Liver (tissue), 9 donors: Measurements from ENCODE around the gene FSTL1. TPM values are rescaled to one million over a fixed set of nuclear protein-coding genes. Genes with fewer than 3 reads are reported as not detected.

Source experiments
- DNase-seq: peaks from one replicate; pipeline ENCODE4 v3.0.0-alpha.2; 2017; ENCODE audit warnings: low spot score
- H3K27ac ChIP-seq, 2 donors: one replicate each; pipeline ENCODE4 v1.7.0; 2013; ENCODE audit warnings: inconsistent platforms in 2 of 2, low read length in 2 of 2, control low read depth in 1 of 2, low read depth in 1 of 2, mild to moderate bottlenecking in 1 of 2
- H3K27me3 ChIP-seq, 4 donors: one replicate each; pipeline versions ENCODE4 v1.6.1 to v1.7.0; 2013; ENCODE audit warnings: low read length in 3 of 4, inconsistent platforms in 1 of 4, mild to moderate bottlenecking in 1 of 4, moderate library complexity in 1 of 4; ENCODE audit not compliant: control insufficient read depth in 4 of 4, insufficient read depth in 4 of 4
- H3K36me3 ChIP-seq, 4 donors: one replicate each; pipeline versions ENCODE4 v1.6.1 to v1.7.0; 2013; ENCODE audit warnings: low read length in 3 of 4, mild to moderate bottlenecking in 3 of 4, low read depth in 1 of 4, moderate library complexity in 1 of 4; ENCODE audit not compliant: control insufficient read depth in 4 of 4, insufficient read depth in 3 of 4
- H3K4me1 ChIP-seq, 4 donors: one replicate each; pipeline versions ENCODE4 v1.6.1 to v1.7.0; 2013; ENCODE audit warnings: low read length in 3 of 4, mild to moderate bottlenecking in 3 of 4, moderate library complexity in 1 of 4; ENCODE audit not compliant: control insufficient read depth in 4 of 4, insufficient read depth in 4 of 4
- H3K4me3 ChIP-seq, 3 donors: one replicate each; pipeline versions ENCODE4 v1.6.1 to v1.7.0; 2013; ENCODE audit warnings: low read length in 3 of 3, control low read depth in 1 of 3, low read depth in 1 of 3, mild to moderate bottlenecking in 1 of 3
- H3K9ac ChIP-seq, 2 donors: one replicate each; pipeline ENCODE4 v1.7.0; 2013; ENCODE audit warnings: low read length in 2 of 2, mild to moderate bottlenecking in 2 of 2, moderate library complexity in 2 of 2, control low read depth in 1 of 2, low read depth in 1 of 2
- H3K9me3 ChIP-seq, 4 donors: one replicate each; pipeline versions ENCODE4 v1.6.1 to v1.7.0; 2013; ENCODE audit warnings: low read length in 3 of 4; ENCODE audit not compliant: control insufficient read depth in 4 of 4
- ATF3 ChIP-seq: IDR thresholded peaks from 2 replicates; pipeline ENCODE4 v1.6.1; 2016; ENCODE audit warnings: antibody characterized with exemption
- CTCF ChIP-seq: fragments of 150-350 bp; IDR thresholded peaks from 2 replicates; pipeline ENCODE4 v1.5.1; 2017; ENCODE audit warnings: improper control_type of control experiment, low read depth, low read length; ENCODE audit not compliant: missing input control
- EGR1 ChIP-seq, 2 donors: IDR thresholded peaks; 2 replicates each; pipeline ENCODE4 v1.6.1; 2016 to 2018; ENCODE audit warnings: antibody characterized with exemption in 2 of 2, low read depth in 2 of 2
- FOXA1 ChIP-seq: IDR thresholded peaks from 2 replicates; pipeline ENCODE4 v1.6.1; 2016; ENCODE audit warnings: antibody characterized with exemption
- HNF4A ChIP-seq, 2 donors: conservative IDR thresholded peaks; 2 replicates each; pipeline ENCODE4 v1.6.1; 2016; ENCODE audit warnings: antibody characterized with exemption in 2 of 2, mild to moderate bottlenecking in 2 of 2
- HNF4G ChIP-seq: IDR thresholded peaks from 2 replicates; pipeline ENCODE4 v1.6.1; 2016; ENCODE audit warnings: antibody characterized with exemption
- NR2F2 ChIP-seq: IDR thresholded peaks from 2 replicates; pipeline ENCODE4 v1.6.1; 2016; ENCODE audit warnings: antibody characterized with exemption
- RAD21 ChIP-seq, 2 donors: IDR thresholded peaks; 2 replicates each; pipeline ENCODE4 v1.6.1; 2016; ENCODE audit warnings: antibody characterized with exemption in 2 of 2, mild to moderate bottlenecking in 2 of 2
- REST ChIP-seq: IDR thresholded peaks from 2 replicates; pipeline ENCODE4 v1.6.1; 2016; ENCODE audit warnings: antibody characterized with exemption, mild to moderate bottlenecking
- RXRA ChIP-seq, 2 donors: IDR thresholded peaks; 2 replicates each; pipeline ENCODE4 v1.6.1; 2017 to 2018; ENCODE audit warnings: antibody characterized with exemption in 2 of 2, mild to moderate bottlenecking in 1 of 2
- SP1 ChIP-seq: IDR thresholded peaks from 2 replicates; pipeline ENCODE4 v1.6.1; 2018; ENCODE audit warnings: antibody characterized with exemption, mild to moderate bottlenecking
- TAF1 ChIP-seq: conservative IDR thresholded peaks from 2 replicates; pipeline ENCODE4 v1.6.1; 2016; ENCODE audit warnings: antibody characterized with exemption, mild to moderate bottlenecking
- YY1 ChIP-seq: IDR thresholded peaks from 2 replicates; pipeline ENCODE4 v1.6.1; 2016; ENCODE audit warnings: antibody characterized with exemption, mild to moderate bottlenecking
- ZBTB33 ChIP-seq: IDR thresholded peaks from 2 replicates; pipeline ENCODE4 v1.6.1; 2016; ENCODE audit warnings: antibody characterized with exemption
- WGBS: extraction: QIAGEN DNeasy Blood & Tissue Kit; methylation state at CpG from one replicate; pipeline ENCODE4 v1.1.7; 2013; 5-methylcytosine and 5-hydroxymethylcytosine counted together
- polyA plus RNA-seq, 2 donors: library from polyadenylated mRNA; stranded (reverse) in 1 of 2; unstranded in 1 of 2; fragments of 200-250 nt in 1 of 2; fragments of >200 nt in 1 of 2; fragmentation: Nextera tagmentation in 1 of 2; extraction: Ambion mirVana in 1 of 2; gene quantifications; one replicate each; pipeline versions ENCODE4 v1.2.1 to v1.2.3, GENCODE V29; 2013 to 2015
- total RNA-seq, 2 donors: library from RNA; depleted of rRNA; stranded (reverse); fragments of >200 nt; gene quantifications; one replicate each; pipeline ENCODE4 v1.2.3, GENCODE V29; 2014
- TF ChIP-seq, protein P1 (sequence below): IDR thresholded peaks from 2 replicates; pipeline ENCODE4 v1.6.1; 2016; ENCODE audit warnings: antibody characterized with exemption
- donor health status: healthy.
- donor health status: healthy.
- donor health status: healthy.
- donor health status: healthy.
- donor health status: healthy.

FSTL1 gene
- total and polyA plus RNA-seq, 4 donors = 9.6 to 67.5 (median 24.6) TPM

DNA sequence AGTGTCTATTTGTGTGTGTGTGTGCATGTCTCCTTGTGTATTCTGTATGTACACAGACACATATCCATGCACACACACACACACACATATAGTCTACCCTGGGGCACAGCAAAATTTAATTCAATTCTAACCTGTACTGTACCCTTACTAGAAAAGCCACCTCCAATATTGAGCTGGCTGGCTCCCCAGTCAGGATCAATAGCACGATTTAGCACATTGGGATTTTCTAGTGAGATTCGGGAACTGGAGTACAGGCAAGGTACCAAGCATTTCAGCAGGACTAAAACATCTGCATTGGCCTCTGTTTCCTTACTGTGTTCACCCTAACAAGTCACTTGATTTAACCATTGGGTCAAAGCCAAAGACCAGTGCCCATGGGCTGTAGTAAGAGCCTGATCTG, 13.2 kb downstream of the FSTL1 start:
- H3K4me3 ChIP-seq = no peak overlapping the region
- no peaks in the 10 kb centered on the region for H3K9me3 ChIP-seq
- 31% methylated on average over 2 of the region's 2 CpGs for WGBS
- no peak overlapping the region for H3K27ac ChIP-seq
- no peaks in the 10 kb centered on the region for H3K27me3 ChIP-seq
- no peak for DNase-seq
- no peak overlapping the region for H3K9ac ChIP-seq
- H3K36me3 ChIP-seq = no peaks in the 10 kb centered on the region
- no peak for TF ChIP-seq RAD21 (IDR thresholded peaks at IDR 0.05)
- TF ChIP-seq ZBTB33 = no peak
- no peak for TF ChIP-seq FOXA1
- TF ChIP-seq CTCF = no peak
- TF ChIP-seq, protein P1, sequence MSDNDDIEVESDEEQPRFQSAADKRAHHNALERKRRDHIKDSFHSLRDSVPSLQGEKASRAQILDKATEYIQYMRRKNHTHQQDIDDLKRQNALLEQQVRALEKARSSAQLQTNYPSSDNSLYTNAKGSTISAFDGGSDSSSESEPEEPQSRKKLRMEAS = no peak
- TF ChIP-seq EGR1 (IDR thresholded peaks at IDR 0.05; ENCODE audit: low read depth in 2 of 2) = no peak
- no peak for TF ChIP-seq TAF1
- TF ChIP-seq RXRA (IDR thresholded peaks at IDR 0.05) = no peak
- no peak for TF ChIP-seq ATF3
- no peak for TF ChIP-seq SP1
- no peak for TF ChIP-seq REST
- no peak for TF ChIP-seq NR2F2
- TF ChIP-seq HNF4G = no peak
- no peak for TF ChIP-seq YY1
- no peak for TF ChIP-seq HNF4A (conservative IDR thresholded peaks at IDR 0.05)
- H3K4me1 ChIP-seq = peaks cover 0 to 3% (median 0%) of the 10 kb centered on the region in 4 donors

- WGBS = 94% methylated on average over 4 of the region's 4 CpGs
- Histone ChIP-seq H3K9me3 (no peaks in the 10 kb centered on the region), H3K27ac (no peak overlapping the region), H3K9ac (no peak overlapping the region), H3K4me1 (peaks cover 0 to 3% (median 0%) of the 10 kb centered on the region in 4 donors), H3K4me3 (no peak overlapping the region), H3K36me3 (no peaks in the 10 kb centered on the region), H3K27me3 (no peaks in the 10 kb centered on the region)
- TF ChIP-seq FOXA1 (no peak), YY1 (no peak), CTCF (no peak), RAD21 (IDR thresholded peaks at IDR 0.05) (no peak), SP1 (no peak), RXRA (IDR thresholded peaks at IDR 0.05) (no peak)
- DNase-seq = no peak
Measured at GRCh38 chr3:120436523-120437050, 14.2 kb downstream of the FSTL1 start.
